Activated T-helper 17 cell treated with anti-CD3 and anti-CD28 coated beads, Interleukin-2, amount 50 U/mL, for 72 hours (primary cell): Measurements from ENCODE around the gene MTERF2. TPM values are rescaled to one million over a fixed set of nuclear protein-coding genes. Genes with fewer than 3 reads are reported as not detected.
"Not testable (repeated sequence)": the region's sequence is repeated elsewhere in the genome, so short reads cannot be mapped to it uniquely, and the experiment has no call there.

Source experiments
- ATAC-seq: fragments of 150-1000 bp; cut with Tn5 transposase; replicated peaks from 2 replicates; pipeline ENCODE4 v1.10.0; 2021; ENCODE audit warnings: mild to moderate bottlenecking, moderate library complexity
- H3K27ac Mint-ChIP-seq: one replicate; pipeline ENCODE4 v1.8.0; 2022; ENCODE audit warnings: mixed read lengths
- H3K27me3 Mint-ChIP-seq: one replicate; pipeline ENCODE4 v1.8.0; 2022; ENCODE audit warnings: mixed read lengths
- H3K36me3 Mint-ChIP-seq: one replicate; pipeline ENCODE4 v1.8.0; 2022; ENCODE audit warnings: low read depth, mild to moderate bottlenecking, mixed read lengths
- H3K4me1 Mint-ChIP-seq: one replicate; pipeline ENCODE4 v1.8.0; 2022; ENCODE audit warnings: mixed read lengths
- H3K4me3 Mint-ChIP-seq: one replicate; pipeline ENCODE4 v1.8.0; 2022; ENCODE audit warnings: mild to moderate bottlenecking, mixed read lengths
- H3K9me3 Mint-ChIP-seq: one replicate; pipeline ENCODE4 v1.8.0; 2022; ENCODE audit warnings: mixed read lengths
- total RNA-seq, 2 donors: library from RNA; stranded (reverse); gene quantifications; one replicate each; pipeline ENCODE4 v1.2.3, GENCODE V29; 2022

The MTERF2 gene
- total RNA-seq, 2 donors from 2014 or later, result 9.0 to 10.9 TPM

GRCh38 chr12:107012736-107013425, 25.9 kb upstream of the MTERF2 start:
- no peak for ATAC-seq
- H3K4me1 Mint-ChIP-seq, result peaks cover 6% of the 10 kb centered on the region
- no peak overlapping the region for H3K4me3 Mint-ChIP-seq
- no peaks in the 10 kb centered on the region for H3K9me3 Mint-ChIP-seq
- H3K27ac Mint-ChIP-seq, result no peak overlapping the region
- H3K27me3 Mint-ChIP-seq, result no peaks in the 10 kb centered on the region
- peaks cover 8% of the 10 kb centered on the region for H3K36me3 Mint-ChIP-seq

DNA sequence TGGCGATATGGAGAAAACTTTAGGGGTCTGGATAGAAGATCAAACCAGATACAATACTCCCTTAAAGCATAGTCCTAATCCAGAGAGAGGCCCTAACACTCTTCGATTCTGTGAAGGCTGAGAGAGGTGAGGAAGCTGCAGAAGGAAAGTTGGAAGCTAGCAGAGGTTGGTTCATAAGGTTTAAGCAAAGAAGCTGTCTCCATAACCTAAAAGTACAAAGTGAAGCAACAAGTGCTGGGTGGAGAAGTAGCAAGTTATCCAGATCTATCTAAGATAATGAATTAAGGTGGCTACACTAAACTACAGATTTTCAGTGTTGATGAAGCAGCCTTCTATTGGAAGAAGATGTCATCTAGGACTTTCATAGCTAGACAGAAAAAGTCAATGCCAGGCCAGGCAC, 24.6 kb upstream of the MTERF2 start:
- H3K4me3 Mint-ChIP-seq, result no peak overlapping the region
- H3K36me3 Mint-ChIP-seq, result peaks cover 5% of the 10 kb centered on the region
- H3K27ac Mint-ChIP-seq, result no peak overlapping the region
- peaks cover 6% of the 10 kb centered on the region for H3K4me1 Mint-ChIP-seq
- no peak for ATAC-seq
- H3K27me3 Mint-ChIP-seq, result no peaks in the 10 kb centered on the region
- H3K9me3 Mint-ChIP-seq, result no peaks in the 10 kb centered on the region

DNA sequence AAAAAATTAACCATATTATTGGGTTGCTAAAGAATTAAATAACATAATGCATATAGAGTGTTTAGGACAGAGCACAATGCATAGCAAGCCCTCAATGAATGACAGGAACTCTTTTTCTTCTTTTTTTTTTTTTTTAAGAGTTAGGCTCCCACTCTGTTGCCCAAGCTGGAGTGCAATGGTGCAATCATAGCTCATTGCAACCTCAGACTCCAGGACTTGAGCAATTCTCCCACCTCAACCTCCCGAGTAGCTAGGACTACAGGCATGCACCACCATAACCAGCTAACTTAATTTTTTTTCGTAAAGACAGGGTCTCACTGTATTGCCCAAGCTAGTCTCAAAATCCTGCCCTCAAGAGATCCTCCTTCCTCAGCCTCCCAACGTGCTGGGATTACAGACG, 20.5 kb upstream of the MTERF2 start:
- ATAC-seq, result no peak
- Mint-ChIP-seq H3K27me3 (no peaks in the 10 kb centered on the region), H3K27ac (no peak overlapping the region), H3K36me3 (peaks cover 18% of the 10 kb centered on the region), H3K9me3 (no peaks in the 10 kb centered on the region), H3K4me3 (no peak overlapping the region), H3K4me1 (peaks cover 6% of the 10 kb centered on the region)

- H3K9me3 Mint-ChIP-seq, ATAC-seq, H3K4me1 Mint-ChIP-seq, H3K27me3 Mint-ChIP-seq, H3K27ac Mint-ChIP-seq, H3K4me3 Mint-ChIP-seq: not testable (repeated sequence)
- peaks cover 55% of the 10 kb centered on the region for H3K36me3 Mint-ChIP-seq
These were observed 15.7 kb upstream of the MTERF2 start for GRCh38 chr12:107002665-107003064.

- H3K27me3 Mint-ChIP-seq, result no peaks in the 10 kb centered on the region
- ATAC-seq, result no peak
- no peak overlapping the region for H3K27ac Mint-ChIP-seq
- H3K36me3 Mint-ChIP-seq, result peaks cover 78% of the 10 kb centered on the region
- H3K4me3 Mint-ChIP-seq, result no peak overlapping the region
- H3K9me3 Mint-ChIP-seq, result no peaks in the 10 kb centered on the region
- no peaks in the 10 kb centered on the region for H3K4me1 Mint-ChIP-seq
These were observed 12.5 kb upstream of the MTERF2 start for GRCh38 chr12:106999446-106999845.

DNA sequence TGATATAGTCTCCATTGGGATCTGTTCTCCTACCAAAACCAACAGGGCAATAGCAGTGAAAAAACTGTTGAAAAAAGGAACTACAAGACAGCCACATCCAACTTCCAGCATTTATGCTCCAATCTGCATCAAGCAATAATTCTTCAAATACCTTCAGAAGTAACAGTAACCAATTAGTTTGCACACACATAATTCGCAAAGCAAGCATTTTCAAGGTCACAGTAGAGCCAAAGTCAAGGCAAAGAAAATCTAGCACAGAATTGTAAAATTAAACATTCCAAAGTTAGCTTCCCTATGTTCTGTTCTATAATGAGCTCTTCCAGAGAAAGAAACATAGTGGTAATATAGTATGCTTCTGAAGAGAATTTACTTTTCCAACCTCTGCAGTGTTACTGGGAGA, 11.0 kb upstream of the MTERF2 start:
- no peak overlapping the region for H3K27ac Mint-ChIP-seq
- no peak for ATAC-seq
- no peaks in the 10 kb centered on the region for H3K27me3 Mint-ChIP-seq
- H3K9me3 Mint-ChIP-seq, result no peaks in the 10 kb centered on the region
- H3K4me1 Mint-ChIP-seq, result no peaks in the 10 kb centered on the region
- H3K4me3 Mint-ChIP-seq, result no peak overlapping the region
- H3K36me3 Mint-ChIP-seq, result peaks cover 83% of the 10 kb centered on the region

DNA sequence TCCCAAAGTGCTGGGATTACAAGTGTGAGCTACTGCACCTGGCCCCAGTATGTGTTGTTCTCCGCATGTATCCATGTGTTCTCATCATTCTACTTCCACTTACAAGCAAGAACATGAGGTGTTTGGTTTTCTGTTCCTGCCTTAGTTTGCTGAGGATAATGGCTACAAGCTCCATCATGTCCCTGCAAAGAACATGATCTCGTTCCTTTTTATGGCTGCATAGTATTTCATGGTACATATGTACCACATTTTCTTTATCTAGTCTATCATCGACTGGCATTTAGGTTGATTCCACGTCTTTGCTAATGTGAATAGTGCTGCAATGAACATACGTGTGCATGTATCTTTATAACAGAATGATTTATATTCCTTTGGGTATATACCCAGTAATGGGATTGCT, 9.2 kb upstream of the MTERF2 start:
- H3K4me3 Mint-ChIP-seq, H3K27ac Mint-ChIP-seq, ATAC-seq, H3K9me3 Mint-ChIP-seq, H3K27me3 Mint-ChIP-seq, H3K4me1 Mint-ChIP-seq: not testable (repeated sequence)
- H3K36me3 Mint-ChIP-seq, result peaks cover 69% of the 10 kb centered on the region

DNA sequence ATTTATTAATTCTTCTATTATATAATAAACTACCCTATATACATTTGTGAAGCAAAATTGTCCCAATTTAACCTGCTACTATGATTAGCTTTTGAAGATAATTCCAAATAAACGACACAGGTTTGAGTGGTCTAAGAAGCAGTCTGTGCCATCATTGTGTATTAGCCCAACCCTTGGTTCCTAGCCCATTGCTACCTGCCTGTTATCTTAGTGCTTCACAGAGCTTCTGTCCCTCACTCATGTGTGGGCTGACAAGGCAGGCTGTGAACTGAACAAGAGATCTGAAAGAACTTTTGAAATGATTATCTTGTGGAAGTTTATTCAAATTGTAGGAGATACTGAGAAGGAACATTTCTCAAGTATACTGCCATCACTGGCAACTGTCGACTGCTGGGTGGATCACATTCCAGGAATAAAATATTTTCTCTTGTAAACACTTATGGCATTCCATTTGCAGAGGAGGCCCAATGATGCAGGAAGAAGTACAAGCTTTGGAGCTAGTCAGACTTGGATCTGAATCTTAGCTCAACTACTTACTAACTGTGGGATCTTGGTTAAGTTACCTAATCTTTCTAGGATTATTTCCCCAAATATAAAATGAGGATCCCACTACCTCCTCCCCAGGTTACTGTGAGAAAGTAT, 7.8 kb upstream of the MTERF2 start:
- H3K27me3 Mint-ChIP-seq, result no peaks in the 10 kb centered on the region

DNA sequence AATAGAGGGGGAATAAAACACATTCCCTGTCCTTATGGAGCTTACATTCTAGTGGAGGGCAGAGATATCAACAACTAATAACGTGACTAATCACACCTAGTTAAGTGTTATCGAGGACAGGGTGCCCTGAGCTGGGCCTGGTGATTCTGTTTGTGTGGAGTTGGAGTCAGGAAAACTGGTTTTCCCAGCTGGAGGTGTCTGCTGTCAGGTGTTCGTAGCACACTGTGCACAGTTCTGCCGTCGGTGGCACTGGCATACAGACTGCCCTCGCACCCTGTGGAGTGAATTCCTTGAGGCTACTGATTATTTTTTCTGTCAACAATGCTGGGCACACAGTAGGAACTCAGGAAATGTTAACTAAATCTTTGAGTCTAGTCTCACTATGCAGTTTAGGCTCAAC, 900 bp upstream of the MTERF2 start:
- no peaks in the 10 kb centered on the region for H3K27me3 Mint-ChIP-seq
- H3K27ac Mint-ChIP-seq, result peak overlapping the region; percentile 95
- peaks cover 28% of the 10 kb centered on the region for H3K4me1 Mint-ChIP-seq
- peaks cover 28% of the 10 kb centered on the region for H3K36me3 Mint-ChIP-seq
- no peak for ATAC-seq
- peaks cover 4% of the 10 kb centered on the region for H3K9me3 Mint-ChIP-seq
- H3K4me3 Mint-ChIP-seq, result peak overlapping the region; percentile 94

More for the DNA sequence above, 7.8 kb upstream of the MTERF2 start:
- H3K4me3 Mint-ChIP-seq, result no peak overlapping the region
- no peaks in the 10 kb centered on the region for H3K9me3 Mint-ChIP-seq
- H3K36me3 Mint-ChIP-seq, result peaks cover 55% of the 10 kb centered on the region
- no peaks in the 10 kb centered on the region for H3K4me1 Mint-ChIP-seq
- ATAC-seq, result no peak
- no peak overlapping the region for H3K27ac Mint-ChIP-seq

- peak overlapping the region; percentile 94 for H3K4me3 Mint-ChIP-seq
- peak overlapping the region; percentile 95 for H3K27ac Mint-ChIP-seq
- H3K27me3 Mint-ChIP-seq, result no peaks in the 10 kb centered on the region
- no peak for ATAC-seq
- H3K4me1 Mint-ChIP-seq, result peaks cover 28% of the 10 kb centered on the region
- peaks cover 25% of the 10 kb centered on the region for H3K36me3 Mint-ChIP-seq
- peaks cover 4% of the 10 kb centered on the region for H3K9me3 Mint-ChIP-seq
These were observed 811 bp downstream of the MTERF2 start for GRCh38 chr12:106986135-106986534.

DNA sequence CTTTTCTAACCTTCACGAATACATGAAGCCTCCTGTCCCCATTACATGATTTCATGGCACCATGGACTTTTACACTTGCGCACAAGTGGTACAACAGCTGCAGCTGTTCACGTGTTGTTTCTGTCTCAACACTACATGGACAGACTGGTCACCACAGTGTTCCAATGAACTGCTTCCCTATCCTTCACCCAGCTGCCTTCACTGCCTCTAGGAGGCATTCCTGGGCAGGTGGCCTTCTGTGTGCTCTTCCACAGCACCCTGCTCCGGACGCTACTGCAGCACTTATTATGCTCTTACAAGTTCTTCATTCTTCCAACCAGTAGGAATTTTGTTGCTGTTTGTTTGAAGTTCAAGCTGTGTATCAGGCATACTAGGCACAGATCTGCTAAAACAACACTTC, 1.5 kb downstream of the MTERF2 start:
- peaks cover 4% of the 10 kb centered on the region for H3K9me3 Mint-ChIP-seq
- ATAC-seq, result no peak
- peak overlapping the region; percentile 94 for H3K4me3 Mint-ChIP-seq

GRCh38 chr12:106984588-106985137, 2.3 kb downstream of the MTERF2 start:
- peaks cover 4% of the 10 kb centered on the region for H3K9me3 Mint-ChIP-seq
- no peak for ATAC-seq
- H3K4me3 Mint-ChIP-seq, result peak overlapping the region; percentile 94
- H3K36me3 Mint-ChIP-seq, result peaks cover 25% of the 10 kb centered on the region
- H3K4me1 Mint-ChIP-seq, result peaks cover 28% of the 10 kb centered on the region
- H3K27ac Mint-ChIP-seq, result peak overlapping the region; percentile 6
- H3K27me3 Mint-ChIP-seq, result no peaks in the 10 kb centered on the region

More for the DNA sequence above, 1.5 kb downstream of the MTERF2 start:
- Mint-ChIP-seq H3K4me1 (peaks cover 28% of the 10 kb centered on the region), H3K27ac (peak overlapping the region; percentile 6), H3K27me3 (no peaks in the 10 kb centered on the region), H3K36me3 (peaks cover 25% of the 10 kb centered on the region)

DNA sequence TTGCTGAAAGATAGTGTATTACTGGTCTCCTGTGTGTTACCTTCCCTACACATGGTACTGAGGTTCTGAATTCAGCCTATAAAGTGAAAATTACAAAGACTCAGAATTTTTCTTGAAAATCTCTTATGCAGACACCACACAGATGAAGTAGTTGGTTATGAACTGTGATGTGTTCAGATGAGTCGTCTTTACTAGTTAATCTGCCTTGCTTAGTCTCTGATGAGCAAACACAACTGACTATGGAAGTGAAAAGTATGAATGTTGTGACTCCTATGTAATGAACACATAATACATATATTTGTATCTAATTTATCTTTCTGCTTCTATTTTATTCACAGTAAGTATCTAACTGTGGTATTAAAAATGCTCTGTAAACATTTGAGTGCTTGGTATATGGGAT, 4.7 kb downstream of the MTERF2 start:
- Mint-ChIP-seq H3K4me1 (peaks cover 23% of the 10 kb centered on the region), H3K9me3 (peaks cover 4% of the 10 kb centered on the region)

DNA sequence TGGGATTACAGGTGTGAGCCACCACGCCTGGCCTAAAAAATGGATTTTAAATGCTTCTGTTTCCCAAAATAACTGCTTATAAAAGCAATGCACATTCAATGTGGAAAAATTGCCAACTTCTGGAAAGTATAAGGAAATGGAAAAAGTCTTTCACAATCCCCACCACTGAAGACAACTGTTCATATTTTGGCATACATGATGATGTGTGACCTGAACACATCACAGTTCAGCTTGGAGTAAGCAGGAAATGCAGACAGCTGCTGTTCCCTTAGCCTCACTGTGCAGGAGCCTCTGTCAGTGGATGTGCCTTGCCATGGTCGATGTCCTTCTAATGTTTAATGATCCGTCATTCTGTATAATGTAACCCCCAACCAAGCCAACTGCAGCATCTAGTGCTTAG, 5.2 kb downstream of the MTERF2 start:
- Mint-ChIP-seq H3K9me3 (peaks cover 4% of the 10 kb centered on the region), H3K4me1 (peaks cover 22% of the 10 kb centered on the region), H3K4me3 (no peak overlapping the region), H3K36me3 (peaks cover 42% of the 10 kb centered on the region), H3K27ac (no peak overlapping the region), H3K27me3 (no peaks in the 10 kb centered on the region)
- ATAC-seq, result no peak

More for the DNA sequence above, 4.7 kb downstream of the MTERF2 start:
- no peak for ATAC-seq
- H3K27ac Mint-ChIP-seq, result no peak overlapping the region
- H3K36me3 Mint-ChIP-seq, result peaks cover 42% of the 10 kb centered on the region
- no peaks in the 10 kb centered on the region for H3K27me3 Mint-ChIP-seq
- no peak overlapping the region for H3K4me3 Mint-ChIP-seq

DNA sequence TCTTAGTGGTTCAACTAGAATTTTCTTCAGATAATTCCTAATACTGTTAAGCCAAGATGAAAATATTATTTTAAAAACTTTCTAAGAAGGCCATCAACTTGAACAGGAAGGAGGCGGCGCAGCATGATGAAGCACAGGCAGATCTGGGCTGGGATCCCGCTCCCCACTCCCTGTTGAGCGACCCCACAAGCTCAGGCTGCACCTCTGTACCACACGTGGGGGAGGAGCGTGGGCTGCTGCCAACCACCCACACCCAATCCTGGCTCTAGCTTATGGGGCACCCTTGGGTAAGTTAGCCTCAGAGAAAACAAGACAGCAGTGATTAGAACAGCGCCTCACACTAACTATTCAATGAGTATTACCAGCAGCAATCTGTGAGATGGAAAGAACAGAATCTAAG, 6.0 kb downstream of the MTERF2 start:
- no peak for ATAC-seq
- peaks cover 4% of the 10 kb centered on the region for H3K9me3 Mint-ChIP-seq
- no peak overlapping the region for H3K27ac Mint-ChIP-seq
- peaks cover 27% of the 10 kb centered on the region for H3K4me1 Mint-ChIP-seq
- peaks cover 46% of the 10 kb centered on the region for H3K36me3 Mint-ChIP-seq
- no peak overlapping the region for H3K4me3 Mint-ChIP-seq
- H3K27me3 Mint-ChIP-seq, result no peaks in the 10 kb centered on the region
